Fibroblast of lung (primary cell): ENCODE data around the gene ENO3. TPM values are rescaled to one million over a fixed set of nuclear protein-coding genes. Genes with fewer than 3 reads are reported as not detected.

Source experiments
- DNase-seq, 2 donors: peaks; one replicate each; pipeline versions ENCODE4 v3.0.0 to v3.0.0-alpha.2; 2010; ENCODE audit warnings: low read depth in 2 of 2
- H2AFZ ChIP-seq: 2 replicates; pipeline ENCODE4 v1.5.1; 2012; ENCODE audit warnings: low read length, control low read depth, inconsistent platforms
- H3K27ac ChIP-seq: 2 replicates; pipeline ENCODE4 v1.5.1; 2011; ENCODE audit warnings: low read length, control low read depth; ENCODE audit not compliant: insufficient read depth
- H3K27me3 ChIP-seq: 2 replicates; pipeline ENCODE4 v1.5.1; 2011; ENCODE audit warnings: mild to moderate bottlenecking, low read length; ENCODE audit not compliant: control insufficient read depth, insufficient read depth
- H3K36me3 ChIP-seq: 2 replicates; pipeline ENCODE4 v1.5.1; 2011; ENCODE audit warnings: low read length; ENCODE audit not compliant: control insufficient read depth, insufficient read depth
- H3K4me1 ChIP-seq: 2 replicates; pipeline ENCODE4 v1.5.1; 2011; ENCODE audit warnings: low read length; ENCODE audit not compliant: control insufficient read depth, insufficient read depth; ENCODE audit errors: extremely low read depth
- H3K4me2 ChIP-seq: 2 replicates; pipeline ENCODE4 v1.5.1; 2011; ENCODE audit warnings: low read length, control low read depth; ENCODE audit not compliant: insufficient read depth; ENCODE audit errors: extremely low read depth
- H3K4me3 ChIP-seq, 4 experiments: fragments of 200-600 bp in 1 of 4; sonication (generic) in 1 of 4; replicated peaks in 1 of 4; 2 replicates each; pipeline ENCODE4 v1.5.1; 2011 to 2016; ENCODE audit warnings: low read length in 4 of 4, low read depth in 3 of 4, mild to moderate bottlenecking in 3 of 4, control low read depth in 2 of 4, inconsistent platforms in 1 of 4, mixed read lengths in 1 of 4; ENCODE audit not compliant: insufficient read depth in 1 of 4; ENCODE audit errors: control extremely low read depth in 1 of 4
- H3K79me2 ChIP-seq: 2 replicates; pipeline ENCODE4 v1.5.1; 2012; ENCODE audit warnings: mild to moderate bottlenecking, low read length, inconsistent platforms; ENCODE audit not compliant: control insufficient read depth, insufficient read depth
- H3K9ac ChIP-seq: 2 replicates; pipeline ENCODE4 v1.5.1; 2011; ENCODE audit warnings: mild to moderate bottlenecking, low read length, control low read depth; ENCODE audit not compliant: insufficient read depth
- H3K9me3 ChIP-seq: 2 replicates; pipeline ENCODE4 v1.5.1; 2012; ENCODE audit warnings: low read depth, low read length; ENCODE audit not compliant: control insufficient read depth, insufficient read depth
- H4K20me1 ChIP-seq: 2 replicates; pipeline ENCODE4 v1.5.1; 2011; ENCODE audit warnings: low read length; ENCODE audit not compliant: control insufficient read depth, insufficient read depth; ENCODE audit errors: extremely low read depth
- CTCF ChIP-seq, 2 donors: IDR thresholded peaks in 1 of 2; conservative IDR thresholded peaks in 1 of 2; 1 replicate in 1 of 2; 2 replicates in 1 of 2; pipeline ENCODE4 v1.5.1; 2011 to 2012; ENCODE audit warnings: low read length in 2 of 2, control low read depth in 1 of 2, inconsistent platforms in 1 of 2, low read depth in 1 of 2, mild to moderate bottlenecking in 1 of 2
- EZH2 ChIP-seq: IDR thresholded peaks from 2 replicates; pipeline ENCODE4 v1.5.1; 2012; ENCODE audit warnings: low read length, control low read depth, mild to moderate bottlenecking; ENCODE audit errors: missing control alignments
- polyA plus RNA-seq, 2 donors: library from polyadenylated mRNA; depleted of rRNA in 1 of 2; stranded (reverse) in 1 of 2; unstranded in 1 of 2; fragments of >200 nt; gene quantifications; 2 replicates each; pipeline ENCODE4 v1.2.1, GENCODE V29; 2011 to 2012; ENCODE audit warnings: missing spikeins in 1 of 2
- total RNA-seq: library from RNA; depleted of rRNA; stranded (reverse); fragments of >200 nt; gene quantifications from 2 replicates; pipeline ENCODE4 v1.2.1, GENCODE V29; 2014

ENO3 gene
- total and polyA plus RNA-seq, 2 donors (not counting 1 experiment from before 2014, with no cell fraction given): 2.0 to 4.3 TPM

GRCh38 chr17:4933646-4934045, 17.3 kb upstream of the ENO3 start:
- no peaks in the 10 kb centered on the region for H3K9me3 ChIP-seq
- no peak overlapping the region for H3K4me2 ChIP-seq
- H2AFZ ChIP-seq: no peak overlapping the region
- DNase-seq: no peak
- H3K79me2 ChIP-seq: peaks cover 8% of the 10 kb centered on the region
- H3K4me1 ChIP-seq: peaks cover 4% of the 10 kb centered on the region
- no peaks in the 10 kb centered on the region for H4K20me1 ChIP-seq
- H3K27me3 ChIP-seq: no peaks in the 10 kb centered on the region
- TF ChIP-seq CTCF (conservative IDR thresholded peaks at IDR 0.05 in 1 of 2, IDR thresholded peaks at IDR 0.05 in 1 of 2; ENCODE audit: low read depth in 1 of 2, low read length in 2 of 2) (no peak), EZH2 (no peak)
- no peak overlapping the region for H3K27ac ChIP-seq
- no peak overlapping the region for H3K4me3 ChIP-seq
- no peak overlapping the region for H3K9ac ChIP-seq
- H3K36me3 ChIP-seq: peaks cover 13% of the 10 kb centered on the region

GRCh38 chr17:4934173-4934979, 16.5 kb upstream of the ENO3 start:
- peak overlapping the region in 1 of 4 experiments; percentile 6 for H3K4me3 ChIP-seq
- TF ChIP-seq CTCF (conservative IDR thresholded peaks at IDR 0.05 in 1 of 2, IDR thresholded peaks at IDR 0.05 in 1 of 2; ENCODE audit: low read depth in 1 of 2, low read length in 2 of 2) (peak; percentile 24 to 48), EZH2 (no peak)
- peak overlapping the region; percentile 35 for H3K4me2 ChIP-seq
- no peaks in the 10 kb centered on the region for H4K20me1 ChIP-seq
- peak overlapping the region; percentile 35 for H2AFZ ChIP-seq
- H3K9ac ChIP-seq: no peak overlapping the region
- peaks cover 15% of the 10 kb centered on the region for H3K79me2 ChIP-seq
- DNase-seq: peak; percentile 39 to 58
- peaks cover 13% of the 10 kb centered on the region for H3K36me3 ChIP-seq
- H3K27me3 ChIP-seq: no peaks in the 10 kb centered on the region
- H3K4me1 ChIP-seq: peaks cover 10% of the 10 kb centered on the region
- no peaks in the 10 kb centered on the region for H3K9me3 ChIP-seq
- no peak overlapping the region for H3K27ac ChIP-seq

- Histone ChIP-seq H3K9me3 (no peaks in the 10 kb centered on the region), H4K20me1 (no peaks in the 10 kb centered on the region)
These were observed 15.3 kb upstream of the ENO3 start for GRCh38 chr17:4935650-4936049.

More at GRCh38 chr17:4935650-4936049, 15.3 kb upstream of the ENO3 start:
- H3K27me3 ChIP-seq: no peaks in the 10 kb centered on the region
- H3K27ac ChIP-seq: no peak overlapping the region
- peaks cover 18% of the 10 kb centered on the region for H3K79me2 ChIP-seq
- no peak for DNase-seq
- TF ChIP-seq CTCF (conservative IDR thresholded peaks at IDR 0.05 in 1 of 2, IDR thresholded peaks at IDR 0.05 in 1 of 2; ENCODE audit: low read depth in 1 of 2, low read length in 2 of 2) (no peak), EZH2 (no peak)
- peaks cover 13% of the 10 kb centered on the region for H3K36me3 ChIP-seq
- H3K4me3 ChIP-seq: no peak overlapping the region
- H2AFZ ChIP-seq: no peak overlapping the region
- no peak overlapping the region for H3K9ac ChIP-seq
- H3K4me2 ChIP-seq: no peak overlapping the region
- H3K4me1 ChIP-seq: peaks cover 10% of the 10 kb centered on the region
